C4-2B (cell line): ENCODE results near the gene ZNF275.

ENCODE experiments used
- CTCF ChIP-seq: fragments of 450-650 bp; conservative IDR thresholded peaks from 2 replicates; pipeline ENCODE4 v1.5.1; 2017; ENCODE audit warnings: mild to moderate bottlenecking
- ZFX ChIP-seq: fragments of 450-650 bp; IDR thresholded peaks from 2 replicates; pipeline ENCODE4 v1.6.1; 2017

GRCh38 chrX:153317306-153317705 is 16.6 kb upstream of the ZNF275 start:
- no peak for TF ChIP-seq ZFX
- no peak for TF ChIP-seq CTCF
